HepG2 (cell line): ENCODE results near the gene SLC11A1. TPM values are rescaled to one million over a fixed set of nuclear protein-coding genes. Genes with fewer than 3 reads are reported as not detected.
A peak's percentile ranks its signal among the peaks of the same experiment; 100 is the strongest.

Experiments used
- DPF2 ChIP-seq: sonication (generic); formaldehyde crosslinking; IDR thresholded peaks from 2 replicates; pipeline ENCODE4 v1.4.0; 2020; ENCODE audit warnings: mild to moderate bottlenecking, low read depth, missing genetic modification reagents, borderline replicate concordance
- EED ChIP-seq: sonication (generic); formaldehyde crosslinking; IDR thresholded peaks from 2 replicates; pipeline ENCODE4 v1.5.0; 2020; ENCODE audit warnings: mild to moderate bottlenecking, missing genetic modification reagents
- FOXO1 ChIP-seq: sonication (generic); formaldehyde crosslinking; IDR thresholded peaks from 2 replicates; pipeline ENCODE4 v1.4.0; 2020; ENCODE audit warnings: missing genetic modification reagents
- HMGXB4 ChIP-seq, 2 experiments: sonication (generic) in 1 of 2; formaldehyde crosslinking in 1 of 2; IDR thresholded peaks; 2 replicates each; pipeline versions ENCODE4 v1.4.0 to v1.6.1; 2018 to 2020; ENCODE audit warnings: missing genetic modification reagents in 2 of 2, borderline replicate concordance in 1 of 2, low read depth in 1 of 2, mild to moderate bottlenecking in 1 of 2, missing biosample characterization in 1 of 2
- HNF1B ChIP-seq: sonication (generic); formaldehyde crosslinking; IDR thresholded peaks from 2 replicates; pipeline ENCODE4 v1.5.1; 2020; ENCODE audit warnings: mild to moderate bottlenecking, moderate library complexity, missing genetic modification reagents
- LCORL ChIP-seq, 2 experiments: fragments of 450-650 bp in 1 of 2; sonication (generic) in 1 of 2; formaldehyde crosslinking in 1 of 2; IDR thresholded peaks; 2 replicates each; pipeline versions ENCODE4 v1.5.0 to v1.6.1; 2017 to 2020; ENCODE audit warnings: antibody characterized with exemption in 1 of 2, missing genetic modification reagents in 1 of 2
- MTA3 ChIP-seq: sonication (generic); formaldehyde crosslinking; IDR thresholded peaks from 2 replicates; pipeline ENCODE4 v1.4.0; 2020; ENCODE audit warnings: missing genetic modification reagents
- NBN ChIP-seq: fragments of 450-650 bp; conservative IDR thresholded peaks from 2 replicates; pipeline ENCODE4 v1.6.1; 2017
- NFE2 ChIP-seq: sonication (generic); formaldehyde crosslinking; IDR thresholded peaks from 2 replicates; pipeline ENCODE4 v1.4.0; 2020; ENCODE audit warnings: missing genetic modification reagents
- RXRB ChIP-seq: IDR thresholded peaks from 2 replicates; pipeline ENCODE4 v1.6.1; 2016; ENCODE audit warnings: borderline replicate concordance, missing genetic modification reagents, missing compliant biosample characterization
- SAFB2 ChIP-seq: sonication (generic); formaldehyde crosslinking; IDR thresholded peaks from 2 replicates; pipeline ENCODE4 v1.5.1; 2020; ENCODE audit warnings: missing genetic modification reagents, low read depth, mild to moderate bottlenecking, borderline replicate concordance
- ZGPAT ChIP-seq: IDR thresholded peaks from 2 replicates; pipeline ENCODE4 v1.6.1; 2016; ENCODE audit warnings: mild to moderate bottlenecking
- ZIK1 ChIP-seq: sonication (generic); formaldehyde crosslinking; IDR thresholded peaks from 2 replicates; pipeline ENCODE4 v1.5.0; 2020; ENCODE audit warnings: mild to moderate bottlenecking, low read depth, missing genetic modification reagents, borderline replicate concordance
- ZNF362 ChIP-seq: sonication (generic); formaldehyde crosslinking; IDR thresholded peaks from 2 replicates; pipeline ENCODE4 v1.4.0; 2020; ENCODE audit warnings: missing genetic modification reagents, mild to moderate bottlenecking, borderline replicate concordance
- ZNF567 ChIP-seq: sonication (generic); formaldehyde crosslinking; IDR thresholded peaks from 2 replicates; pipeline ENCODE4 v1.8.1; 2023; ENCODE audit warnings: mild to moderate bottlenecking, missing genetic modification reagents, borderline replicate concordance
- polyA plus RNA-seq, 8 experiments: library from polyadenylated mRNA; depleted of rRNA in 3 of 8; stranded (reverse) in 7 of 8; unstranded in 1 of 8; fragments of >200 nt; fragmentation: Illumina TruSeq in 4 of 8; extraction: Trizol in 4 of 8; gene quantifications; 2 replicates each; pipeline versions ENCODE4 v1.2.1 to v1.2.3, GENCODE V29; 2011 to 2016; ENCODE audit warnings: low read depth in 4 of 8, missing spikeins in 1 of 8, mixed read lengths in 1 of 8; ENCODE audit not compliant: insufficient read depth in 1 of 8
- total RNA-seq, 5 experiments: library from RNA; depleted of rRNA; stranded (reverse); fragments of >200 nt; fragmentation: Illumina TruSeq; extraction: Trizol; gene quantifications; 2 replicates each; pipeline ENCODE4 v1.2.3, GENCODE V29; 2016; ENCODE audit warnings: low read depth in 1 of 5
- TF ChIP-seq, protein P1 (sequence below), 2 experiments: sonication (generic) in 1 of 2; formaldehyde crosslinking in 1 of 2; IDR thresholded peaks; 2 replicates each; pipeline versions ENCODE4 v1.4.0 to v1.6.1; 2016 to 2020; ENCODE audit warnings: borderline replicate concordance in 1 of 2, low read depth in 1 of 2, mild to moderate bottlenecking in 1 of 2, missing genetic modification reagents in 1 of 2

The SLC11A1 gene
- total and polyA plus RNA-seq, 2 of the 13 experiments (the other 11 are each of a cell fraction or from before 2014, with no cell fraction given) = 0.33 to 2.3 TPM

DNA sequence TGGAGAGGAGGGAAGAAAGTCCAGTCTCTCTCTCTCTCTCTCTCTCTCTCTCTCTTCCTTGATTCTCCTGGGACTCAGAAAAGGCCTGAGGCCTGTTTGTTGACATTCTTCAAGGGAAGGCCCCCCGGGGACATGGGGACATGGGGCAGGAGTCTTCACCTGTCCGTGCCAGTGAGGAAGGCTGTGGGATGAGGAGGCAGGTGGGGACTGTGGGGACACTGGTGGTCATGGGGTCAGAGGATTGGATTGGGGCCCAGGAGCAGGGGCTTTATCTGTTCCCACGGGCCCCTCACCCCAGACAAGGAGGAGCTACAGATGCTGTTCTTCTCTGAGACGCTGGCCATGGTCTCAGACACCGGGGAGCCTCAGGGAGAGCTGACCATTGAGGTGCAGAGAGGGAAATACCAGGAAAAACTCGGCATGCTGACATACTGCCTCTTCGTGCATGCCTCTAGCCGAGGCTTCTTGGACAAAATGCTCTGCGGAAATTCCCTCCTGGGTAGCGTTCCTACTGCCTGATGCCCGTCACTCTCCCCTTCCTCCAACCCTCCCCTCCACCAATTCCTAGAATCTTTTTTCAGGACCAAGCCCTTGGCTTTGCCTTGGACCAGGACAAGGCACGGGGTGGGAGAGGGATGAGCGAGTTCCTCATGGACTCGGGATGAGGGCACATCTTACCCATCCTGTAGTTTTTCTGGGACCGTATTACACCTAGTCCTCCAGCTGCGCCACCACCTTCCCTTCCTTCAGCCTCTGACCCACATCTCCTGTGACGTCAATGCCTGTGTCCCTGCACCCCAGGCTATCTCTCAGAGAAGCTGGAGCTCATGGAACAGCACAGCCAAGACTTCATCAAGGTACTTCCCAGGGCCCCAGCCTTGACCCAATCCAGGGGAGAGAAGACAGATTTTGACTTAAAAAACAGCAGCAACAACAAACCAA is 24.6 kb upstream of the SLC11A1 start (continued):
- TF ChIP-seq HMGXB4 (CRISPR knock-in tag; IDR thresholded peaks at IDR 0.05; ENCODE audit: borderline replicate concordance in 1 of 2, low read depth in 1 of 2) = 0 out of 4 replicates have a peak, but pooled peaks of 1 of the 2 experiments have one; percentile 11
- TF ChIP-seq MTA3 (CRISPR knock-in tag) = no peak
- TF ChIP-seq DPF2 (CRISPR knock-in tag) = no peak
- no peak for TF ChIP-seq NFE2 (CRISPR knock-in tag)
- no peak for TF ChIP-seq ZIK1
- TF ChIP-seq NBN = no peak
- TF ChIP-seq FOXO1 (CRISPR knock-in tag) = peak; percentile 18; the same call in 1 of the 2 replicates
- TF ChIP-seq, protein P1, sequence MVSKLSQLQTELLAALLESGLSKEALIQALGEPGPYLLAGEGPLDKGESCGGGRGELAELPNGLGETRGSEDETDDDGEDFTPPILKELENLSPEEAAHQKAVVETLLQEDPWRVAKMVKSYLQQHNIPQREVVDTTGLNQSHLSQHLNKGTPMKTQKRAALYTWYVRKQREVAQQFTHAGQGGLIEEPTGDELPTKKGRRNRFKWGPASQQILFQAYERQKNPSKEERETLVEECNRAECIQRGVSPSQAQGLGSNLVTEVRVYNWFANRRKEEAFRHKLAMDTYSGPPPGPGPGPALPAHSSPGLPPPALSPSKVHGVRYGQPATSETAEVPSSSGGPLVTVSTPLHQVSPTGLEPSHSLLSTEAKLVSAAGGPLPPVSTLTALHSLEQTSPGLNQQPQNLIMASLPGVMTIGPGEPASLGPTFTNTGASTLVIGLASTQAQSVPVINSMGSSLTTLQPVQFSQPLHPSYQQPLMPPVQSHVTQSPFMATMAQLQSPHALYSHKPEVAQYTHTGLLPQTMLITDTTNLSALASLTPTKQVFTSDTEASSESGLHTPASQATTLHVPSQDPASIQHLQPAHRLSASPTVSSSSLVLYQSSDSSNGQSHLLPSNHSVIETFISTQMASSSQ (IDR thresholded peaks at IDR 0.05; ENCODE audit: low read depth) = no peak
- TF ChIP-seq, protein P1 (CRISPR knock-in tag; IDR thresholded peaks at IDR 0.05; ENCODE audit: borderline replicate concordance) = no peak
- TF ChIP-seq ZGPAT = no peak
- no peak for TF ChIP-seq LCORL (IDR thresholded peaks at IDR 0.05)
- 0 out of 2 replicates have a peak, but pooled peaks have one; percentile 6 for TF ChIP-seq LCORL (CRISPR knock-in tag; IDR thresholded peaks at IDR 0.05)
- TF ChIP-seq SAFB2 = no peak
- no peak for TF ChIP-seq EED (CRISPR knock-in tag)
- TF ChIP-seq ZNF567 (CRISPR knock-in tag) = no peak
- 0 out of 2 replicates have a peak, but pooled peaks have one; percentile 16 for TF ChIP-seq HNF1B (CRISPR knock-in tag)
- no peak for TF ChIP-seq ZNF362 (CRISPR knock-in tag)
- 0 out of 2 replicates have a peak, but pooled peaks have one; percentile 12 for TF ChIP-seq RXRB
